Kidney glomerular epithelial cell (primary cell): ENCODE measurements around the gene HTR4.
"Not testable (repeated sequence)": the region's sequence is repeated elsewhere in the genome, so short reads cannot be mapped to it uniquely, and the experiment has no call there.

ENCODE experiments used
- DNase-seq: peaks from one replicate; lab custom pipeline; 2025; lab: John Stamatoyannopoulos, UW

Gene HTR4

DNA sequence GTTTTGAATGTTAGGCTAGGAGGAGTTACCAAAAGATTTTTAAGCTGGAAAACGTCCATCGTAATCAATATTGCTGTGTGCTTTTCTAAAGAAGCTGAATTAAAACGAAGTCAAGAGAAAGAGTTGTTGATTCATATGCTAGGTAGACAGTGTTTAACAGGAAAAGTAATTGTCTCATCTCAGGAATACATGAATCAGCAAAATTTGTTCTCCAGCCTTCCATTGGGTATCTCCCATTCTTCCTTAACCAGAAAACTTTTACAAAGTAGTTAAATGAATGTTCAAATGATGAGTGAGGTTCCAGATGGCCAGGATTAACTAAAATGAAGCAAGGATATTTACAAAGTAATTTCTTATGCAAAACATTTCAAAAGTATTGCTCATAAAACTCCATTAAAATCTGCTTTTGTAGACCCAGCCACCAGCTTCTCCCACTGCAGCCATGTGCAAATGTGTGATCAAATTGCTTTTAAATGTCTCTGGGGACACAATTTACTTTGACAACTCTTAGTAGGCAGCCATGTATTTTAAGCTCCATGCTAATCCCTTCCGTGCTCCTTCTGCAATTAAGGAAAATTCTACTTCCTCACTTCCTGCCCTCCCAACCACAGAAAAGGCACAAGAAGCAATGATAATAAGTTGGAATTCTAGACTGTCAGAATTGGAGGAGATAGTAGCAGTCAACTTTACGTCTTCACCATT lies 121.2 kb downstream of the HTR4 start:
- no peak for DNase-seq

DNA sequence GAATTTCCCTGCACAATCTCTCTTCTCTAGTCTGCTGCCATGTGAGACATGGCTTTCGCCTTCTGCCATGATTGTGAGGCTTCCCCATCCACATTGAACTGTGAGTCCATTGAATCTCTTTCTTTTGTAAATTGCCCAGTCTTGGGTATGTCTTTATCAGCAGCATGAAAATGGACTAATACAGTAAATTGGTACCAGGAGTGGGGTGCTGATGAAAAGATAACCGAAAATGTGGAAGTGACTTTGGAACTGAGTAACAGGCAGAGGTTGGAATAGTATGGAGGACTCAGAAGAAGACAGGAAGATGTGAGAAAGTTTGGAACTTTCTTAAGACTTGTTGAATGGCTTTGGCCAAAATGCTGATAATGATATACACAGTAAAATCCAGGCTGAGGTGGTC lies 124.9 kb downstream of the HTR4 start:
- not testable (repeated sequence) for DNase-seq

DNA sequence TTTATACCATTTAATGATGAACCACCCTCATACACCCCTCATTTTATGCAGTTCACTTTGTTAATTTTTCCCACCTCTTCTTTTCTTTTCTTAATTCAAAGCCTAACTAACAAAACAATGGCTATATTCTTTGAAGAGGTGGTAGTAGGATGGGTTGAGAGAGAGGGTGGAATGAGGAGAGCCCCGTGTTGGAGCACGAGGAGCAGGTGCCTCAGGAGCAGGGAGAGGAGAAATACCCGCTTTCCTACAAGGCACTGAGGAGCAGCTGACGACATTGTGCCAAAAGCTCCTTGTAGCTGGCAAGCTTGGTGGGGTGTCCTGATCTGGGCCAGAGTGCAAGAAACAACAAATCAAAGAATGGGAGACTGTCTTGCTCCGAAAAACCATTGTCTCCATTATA lies 129.6 kb downstream of the HTR4 start:
- DNase-seq, result no peak

DNA sequence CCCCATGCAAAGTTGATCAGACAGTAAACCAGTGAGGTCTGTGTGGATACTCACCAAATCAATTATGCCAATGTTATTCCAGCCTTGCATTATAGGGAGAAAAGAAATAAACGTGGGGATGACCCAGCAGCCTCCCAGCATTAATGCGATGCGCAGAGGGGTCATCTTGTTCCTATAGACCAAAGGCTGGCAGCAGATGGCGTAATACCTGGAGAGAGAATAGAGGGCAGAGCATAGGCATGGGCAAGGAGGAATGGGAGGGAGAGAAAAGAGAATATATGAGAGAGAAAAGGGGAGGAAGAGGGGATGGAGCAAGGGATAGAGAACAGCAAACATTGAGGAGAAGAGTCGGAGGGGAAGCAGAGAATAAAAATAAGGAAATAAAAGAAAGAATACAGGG lies 131.2 kb downstream of the HTR4 start:
- no peak for DNase-seq

DNA sequence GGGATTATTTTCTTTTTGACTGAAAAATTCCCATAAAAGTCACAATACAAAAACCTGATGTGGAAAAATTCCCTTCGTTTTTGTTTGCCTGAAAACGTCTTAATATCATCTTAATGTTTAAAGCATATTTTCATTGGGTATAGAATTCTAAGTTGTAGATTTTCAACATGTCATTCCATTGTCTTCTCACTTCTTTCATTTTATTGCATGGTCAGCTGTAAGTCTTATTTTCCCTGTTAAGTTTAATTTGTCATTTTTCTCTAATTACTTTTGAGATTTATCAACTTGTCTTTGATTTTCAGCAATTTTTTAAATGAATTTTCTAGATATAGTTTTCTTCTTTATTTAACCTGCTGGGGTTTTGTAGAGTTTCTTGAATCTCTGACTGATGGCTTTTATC lies 138.9 kb downstream of the HTR4 start:
- DNase-seq, result no peak

- no peak for DNase-seq
Observed at GRCh38 chr5:148514344-148514743, 140.0 kb downstream of the HTR4 start.

- no peak for DNase-seq
Observed at GRCh38 chr5:148512498-148512897, 141.8 kb downstream of the HTR4 start.

DNA sequence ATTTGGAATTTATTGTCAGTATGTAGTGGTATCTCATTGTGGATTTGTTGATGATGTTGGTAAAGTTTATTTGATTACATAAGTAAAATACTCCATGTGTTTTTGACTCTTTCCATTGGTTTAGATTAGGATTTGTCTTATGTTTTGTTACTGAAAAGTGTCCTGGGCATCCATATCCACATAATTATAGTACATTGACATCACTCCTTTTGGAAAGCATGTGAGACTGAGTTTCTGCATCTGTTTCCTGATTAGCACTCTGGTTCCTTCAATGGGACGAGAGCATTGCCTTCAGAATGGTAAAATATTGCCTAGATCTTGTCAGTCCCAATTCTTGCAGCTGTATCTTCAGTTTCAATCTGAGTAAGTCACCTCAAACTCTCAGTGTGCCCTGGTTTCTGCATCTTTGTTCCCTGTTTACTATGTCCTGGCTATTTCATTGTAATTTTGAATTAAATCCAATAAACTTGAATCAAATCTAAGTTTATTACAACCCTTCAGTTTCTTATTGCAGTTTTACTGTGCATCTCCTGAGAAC lies 142.4 kb downstream of the HTR4 start:
- no peak for DNase-seq

GRCh38 chr5:148509893-148510292 lies 144.4 kb downstream of the HTR4 start:
- DNase-seq, result no peak

- DNase-seq, result no peak
Observed at GRCh38 chr5:148507648-148508047, 146.7 kb downstream of the HTR4 start.

GRCh38 chr5:148499452-148499851 lies 154.9 kb downstream of the HTR4 start:
- DNase-seq, result no peak

- no peak for DNase-seq
Observed at GRCh38 chr5:148497757-148498156, 156.6 kb downstream of the HTR4 start.

- DNase-seq, result no peak
Observed at GRCh38 chr5:148492351-148492750, 162.0 kb downstream of the HTR4 start.

DNA sequence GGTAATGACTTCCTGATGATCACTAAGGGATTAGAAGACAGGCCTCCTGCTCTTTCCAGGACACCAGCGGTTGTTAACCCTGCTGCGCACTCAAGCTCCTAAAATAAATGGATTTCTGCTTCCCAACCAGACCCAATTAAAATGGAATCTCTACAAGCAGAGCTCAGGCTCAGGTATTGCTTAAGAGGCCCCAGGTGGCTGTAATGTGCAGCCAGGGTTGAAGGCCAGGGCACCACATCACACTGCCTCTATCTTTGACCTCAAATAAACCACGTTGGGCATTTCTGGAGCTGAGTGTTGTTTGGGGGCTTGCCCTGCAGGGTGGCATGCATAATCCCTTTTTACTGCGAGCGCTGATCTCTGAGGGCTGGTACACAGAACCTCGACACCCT lies 162.5 kb downstream of the HTR4 start:
- no peak for DNase-seq

GRCh38 chr5:148491015-148491792 lies 163.1 kb downstream of the HTR4 start:
- DNase-seq, result no peak

- no peak for DNase-seq
Observed at GRCh38 chr5:148488757-148489156, 165.6 kb downstream of the HTR4 start.

- no peak for DNase-seq
Observed at GRCh38 chr5:148486456-148486855, 167.9 kb downstream of the HTR4 start.

DNA sequence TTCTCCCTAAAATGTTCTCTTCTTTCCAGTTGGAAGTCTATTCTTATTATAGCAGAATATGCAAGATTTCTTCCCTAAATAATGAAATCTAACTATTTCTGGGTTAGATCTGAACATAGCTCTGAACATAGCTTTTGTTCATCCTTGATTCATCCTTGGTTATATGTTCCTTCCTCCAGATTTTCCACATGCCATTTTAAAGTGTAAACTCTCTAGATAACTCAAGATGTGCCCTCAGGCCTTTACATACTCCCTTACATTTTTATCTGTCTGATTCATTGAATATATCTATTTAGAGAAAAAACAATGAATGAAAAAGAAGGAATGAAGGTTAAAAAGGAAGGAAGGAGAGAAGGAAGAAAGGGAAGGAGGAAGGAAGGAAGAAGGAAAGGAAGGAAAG lies 169.7 kb downstream of the HTR4 start:
- no peak for DNase-seq

DNA sequence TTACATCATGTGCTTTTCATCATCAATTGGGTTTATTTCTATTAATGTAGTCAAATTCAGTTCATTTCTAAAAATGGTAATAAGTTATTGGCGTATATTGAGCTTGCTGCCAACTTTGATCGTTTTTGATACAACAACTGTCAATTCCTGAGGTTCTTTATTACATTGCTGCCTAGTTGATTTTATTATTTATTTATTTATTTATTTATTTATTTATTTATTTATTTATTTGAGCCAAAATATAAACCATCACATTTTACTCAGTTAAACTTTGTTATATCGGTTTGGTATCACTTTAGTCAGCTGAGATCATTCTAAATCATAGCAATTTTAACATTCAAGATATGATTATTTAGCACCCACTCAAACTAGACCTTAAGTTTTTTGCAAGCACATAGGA lies 170.6 kb downstream of the HTR4 start:
- DNase-seq, result no peak

GRCh38 chr5:148482697-148483462 lies 171.4 kb downstream of the HTR4 start:
- DNase-seq, result peak; percentile 36

DNA sequence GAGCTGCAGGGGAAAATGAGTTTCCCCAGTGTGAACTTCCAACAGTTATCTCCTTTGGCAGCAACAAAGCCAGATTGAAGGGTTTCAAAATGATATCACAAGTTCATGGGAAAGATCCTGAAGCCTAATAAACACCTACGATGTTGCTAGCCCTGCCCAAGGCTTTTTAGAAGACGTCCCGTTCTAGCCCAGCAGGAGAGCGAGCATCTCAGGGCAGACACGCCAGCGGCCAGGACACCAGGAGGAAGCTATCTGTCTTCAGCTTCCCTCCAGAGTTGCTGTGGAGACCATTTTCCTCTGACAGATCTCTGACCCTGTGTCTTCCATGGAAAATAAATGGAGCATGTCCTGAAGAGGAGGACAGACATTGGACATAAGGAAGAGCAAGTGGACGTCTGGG lies 172.1 kb downstream of the HTR4 start:
- DNase-seq, result no peak

DNA sequence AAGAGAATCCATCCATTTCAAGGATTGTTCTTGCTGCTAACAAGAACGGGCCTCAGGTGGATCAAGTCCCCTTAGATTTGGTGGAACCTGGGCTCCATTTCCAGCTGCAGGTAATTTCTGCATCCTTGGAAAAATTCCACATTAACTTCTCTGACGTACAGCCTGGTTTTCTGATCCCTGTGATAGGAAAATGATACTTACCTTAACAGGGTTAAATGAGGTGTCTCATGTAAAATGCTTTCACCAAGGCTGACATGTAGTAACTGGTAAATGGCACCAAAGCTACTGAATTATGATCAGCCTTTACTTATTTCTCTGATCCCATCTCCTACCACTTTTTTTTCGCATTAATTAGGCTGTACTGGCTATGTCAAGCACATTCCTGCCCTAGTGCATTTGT lies 176.9 kb downstream of the HTR4 start:
- DNase-seq, result no peak

GRCh38 chr5:148476302-148476701 lies 178.0 kb downstream of the HTR4 start:
- no peak for DNase-seq
